Measurements from ENCODE around the gene MYCL.

- no peak for TF ChIP-seq EZH2 (IDR thresholded peaks at IDR 0.05; ENCODE audit: borderline replicate concordance)
- TF ChIP-seq, protein P1, sequence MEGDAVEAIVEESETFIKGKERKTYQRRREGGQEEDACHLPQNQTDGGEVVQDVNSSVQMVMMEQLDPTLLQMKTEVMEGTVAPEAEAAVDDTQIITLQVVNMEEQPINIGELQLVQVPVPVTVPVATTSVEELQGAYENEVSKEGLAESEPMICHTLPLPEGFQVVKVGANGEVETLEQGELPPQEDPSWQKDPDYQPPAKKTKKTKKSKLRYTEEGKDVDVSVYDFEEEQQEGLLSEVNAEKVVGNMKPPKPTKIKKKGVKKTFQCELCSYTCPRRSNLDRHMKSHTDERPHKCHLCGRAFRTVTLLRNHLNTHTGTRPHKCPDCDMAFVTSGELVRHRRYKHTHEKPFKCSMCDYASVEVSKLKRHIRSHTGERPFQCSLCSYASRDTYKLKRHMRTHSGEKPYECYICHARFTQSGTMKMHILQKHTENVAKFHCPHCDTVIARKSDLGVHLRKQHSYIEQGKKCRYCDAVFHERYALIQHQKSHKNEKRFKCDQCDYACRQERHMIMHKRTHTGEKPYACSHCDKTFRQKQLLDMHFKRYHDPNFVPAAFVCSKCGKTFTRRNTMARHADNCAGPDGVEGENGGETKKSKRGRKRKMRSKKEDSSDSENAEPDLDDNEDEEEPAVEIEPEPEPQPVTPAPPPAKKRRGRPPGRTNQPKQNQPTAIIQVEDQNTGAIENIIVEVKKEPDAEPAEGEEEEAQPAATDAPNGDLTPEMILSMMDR (IDR thresholded peaks at IDR 0.05; ENCODE audit: poor library complexity): no peak
Observed at GRCh38 chr1:39901464-39901713, 328 bp downstream of the MYCL start.
